Measurements from ENCODE around the gene TYROBP. TPM values are rescaled to one million over a fixed set of nuclear protein-coding genes. Genes with fewer than 3 reads are reported as not detected.
A peak's percentile ranks its signal among the peaks of the same experiment; 100 is the strongest.

The TYROBP gene
- total and polyA plus RNA-seq, 9 donors = 9.2 to 135 (median 36.7) TPM

DNA sequence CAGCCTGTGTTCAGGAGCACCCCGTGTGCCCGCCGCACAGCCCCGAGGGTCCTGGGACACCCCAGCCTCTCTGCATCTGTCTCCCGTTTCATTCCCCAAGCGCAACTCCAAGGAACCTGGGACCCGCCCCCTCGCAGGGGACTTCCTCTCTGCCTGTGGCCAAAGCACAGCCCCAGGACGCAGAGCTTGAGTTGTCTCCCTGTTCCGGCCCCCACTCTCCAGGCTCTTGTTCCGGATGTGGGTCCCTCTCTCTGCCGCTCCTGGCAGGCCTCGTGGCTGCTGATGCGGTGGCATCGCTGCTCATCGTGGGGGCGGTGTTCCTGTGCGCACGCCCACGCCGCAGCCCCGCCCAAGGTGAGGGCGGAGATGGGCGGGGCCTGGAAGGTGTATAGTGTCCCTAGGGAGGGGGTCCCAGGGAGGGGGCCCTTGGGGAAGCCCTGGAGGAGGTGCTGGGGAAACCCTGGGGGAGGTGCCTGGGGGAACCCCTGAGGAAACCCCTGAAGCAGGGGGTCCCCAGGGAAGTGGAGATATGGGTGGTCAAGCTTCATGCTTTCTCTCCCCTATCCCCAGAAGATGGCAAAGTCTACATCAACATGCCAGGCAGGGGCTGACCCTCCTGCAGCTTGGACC, 4.4 kb downstream of the TYROBP start:
- no peak for TF ChIP-seq POLR2A (IDR thresholded peaks at IDR 0.05)
- TF ChIP-seq, protein P1, sequence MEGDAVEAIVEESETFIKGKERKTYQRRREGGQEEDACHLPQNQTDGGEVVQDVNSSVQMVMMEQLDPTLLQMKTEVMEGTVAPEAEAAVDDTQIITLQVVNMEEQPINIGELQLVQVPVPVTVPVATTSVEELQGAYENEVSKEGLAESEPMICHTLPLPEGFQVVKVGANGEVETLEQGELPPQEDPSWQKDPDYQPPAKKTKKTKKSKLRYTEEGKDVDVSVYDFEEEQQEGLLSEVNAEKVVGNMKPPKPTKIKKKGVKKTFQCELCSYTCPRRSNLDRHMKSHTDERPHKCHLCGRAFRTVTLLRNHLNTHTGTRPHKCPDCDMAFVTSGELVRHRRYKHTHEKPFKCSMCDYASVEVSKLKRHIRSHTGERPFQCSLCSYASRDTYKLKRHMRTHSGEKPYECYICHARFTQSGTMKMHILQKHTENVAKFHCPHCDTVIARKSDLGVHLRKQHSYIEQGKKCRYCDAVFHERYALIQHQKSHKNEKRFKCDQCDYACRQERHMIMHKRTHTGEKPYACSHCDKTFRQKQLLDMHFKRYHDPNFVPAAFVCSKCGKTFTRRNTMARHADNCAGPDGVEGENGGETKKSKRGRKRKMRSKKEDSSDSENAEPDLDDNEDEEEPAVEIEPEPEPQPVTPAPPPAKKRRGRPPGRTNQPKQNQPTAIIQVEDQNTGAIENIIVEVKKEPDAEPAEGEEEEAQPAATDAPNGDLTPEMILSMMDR (IDR thresholded peaks at IDR 0.05) = no peak
- TF ChIP-seq EP300 (IDR thresholded peaks at IDR 0.05) = no peak
- H3K4me1 ChIP-seq (ENCODE audit: insufficient read depth) = peaks cover 6% of the 10 kb centered on the region
- no peaks in the 10 kb centered on the region for H3K27me3 ChIP-seq
- WGBS, 3 donors = 1 to 2% (median 1%) methylated on average over 24 of the region's 24 CpGs
- peak overlapping the region in 1 of 2 donors; percentile 31 for H3K27ac ChIP-seq
- intact Hi-C loops (cut with DNase I) = no loop called here
- peak; percentile 53 to 74 (median 67) for DNase-seq
- no peak overlapping the region for H3K4me3 ChIP-seq
- no peaks in the 10 kb centered on the region for H3K36me3 ChIP-seq
- no peaks in the 10 kb centered on the region for H3K9me3 ChIP-seq

DNA sequence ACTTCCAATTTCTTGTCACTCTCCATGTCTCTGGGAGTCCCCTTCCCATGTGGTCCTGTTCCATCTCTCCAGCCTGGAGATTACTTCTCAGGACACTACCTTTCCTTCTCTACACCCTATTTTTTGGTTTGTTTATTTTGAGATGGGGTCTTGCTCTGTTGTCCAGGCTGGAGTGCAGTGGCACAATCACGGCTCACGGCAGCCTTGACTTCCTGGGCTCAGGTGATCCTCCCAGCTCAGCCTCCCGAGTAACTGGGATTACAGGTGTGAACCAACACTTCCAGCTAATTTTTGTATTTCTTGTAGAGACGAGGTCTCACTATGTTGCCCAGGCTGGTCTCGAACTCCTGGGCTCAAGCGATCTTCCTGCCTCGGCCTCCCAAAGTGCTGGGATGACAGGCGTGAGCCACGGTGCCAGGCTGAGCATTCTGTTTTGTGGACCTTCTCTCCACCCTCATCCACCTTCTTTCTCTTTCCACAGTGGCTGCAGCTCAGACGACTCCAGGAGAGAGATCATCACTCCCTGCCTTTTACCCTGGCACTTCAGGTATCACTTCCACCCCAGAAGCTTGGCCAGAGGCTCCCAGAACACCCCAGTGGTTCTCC, 5.1 kb downstream of the TYROBP start:
- Histone ChIP-seq H3K9me3 (no peaks in the 10 kb centered on the region), H3K36me3 (no peaks in the 10 kb centered on the region), H3K27me3 (no peaks in the 10 kb centered on the region), H3K4me1 (ENCODE audit: insufficient read depth) (peaks cover 8% of the 10 kb centered on the region), H3K4me3 (no peak overlapping the region), H3K27ac (peak overlapping the region in 1 of 2 donors; percentile 31)
- intact Hi-C loops (cut with DNase I) = no loop called here
- 66 to 75% (median 69%) methylated on average over 10 of the region's 10 CpGs for WGBS, 3 donors
- TF ChIP-seq, protein P1 (IDR thresholded peaks at IDR 0.05) = no peak
- TF ChIP-seq EP300 (IDR thresholded peaks at IDR 0.05) (no peak), POLR2A (IDR thresholded peaks at IDR 0.05) (no peak)
- no peak for DNase-seq

GRCh38 chr19:35901854-35902661, 6.0 kb downstream of the TYROBP start, which contains the start of gene HCST:
Gene HCST, plus strand, starts transcription at chr19:35902529. Its CDS starts 65 bp downstream, at chr19:35902594.
- intact Hi-C loops (cut with DNase I) = no loop called here
- 31 to 38% (median 35%) methylated on average over 6 of the region's 6 CpGs for WGBS, 3 donors
- Histone ChIP-seq H3K27ac (peak within 1 kb of the TSS in 1 of 2 donors; percentile 31), H3K9me3 (no peaks in the 10 kb centered on the region), H3K4me3 (no peak within 1 kb of the TSS), H3K27me3 (no peaks in the 10 kb centered on the region), H3K36me3 (no peaks in the 10 kb centered on the region), H3K4me1 (ENCODE audit: insufficient read depth) (peaks cover 4% of the 10 kb centered on the region)
- TF ChIP-seq EP300 (IDR thresholded peaks at IDR 0.05) (no peak), POLR2A (IDR thresholded peaks at IDR 0.05) (no peak)
- TF ChIP-seq, protein P1 (IDR thresholded peaks at IDR 0.05) = no peak
- DNase-seq = no peak

DNA sequence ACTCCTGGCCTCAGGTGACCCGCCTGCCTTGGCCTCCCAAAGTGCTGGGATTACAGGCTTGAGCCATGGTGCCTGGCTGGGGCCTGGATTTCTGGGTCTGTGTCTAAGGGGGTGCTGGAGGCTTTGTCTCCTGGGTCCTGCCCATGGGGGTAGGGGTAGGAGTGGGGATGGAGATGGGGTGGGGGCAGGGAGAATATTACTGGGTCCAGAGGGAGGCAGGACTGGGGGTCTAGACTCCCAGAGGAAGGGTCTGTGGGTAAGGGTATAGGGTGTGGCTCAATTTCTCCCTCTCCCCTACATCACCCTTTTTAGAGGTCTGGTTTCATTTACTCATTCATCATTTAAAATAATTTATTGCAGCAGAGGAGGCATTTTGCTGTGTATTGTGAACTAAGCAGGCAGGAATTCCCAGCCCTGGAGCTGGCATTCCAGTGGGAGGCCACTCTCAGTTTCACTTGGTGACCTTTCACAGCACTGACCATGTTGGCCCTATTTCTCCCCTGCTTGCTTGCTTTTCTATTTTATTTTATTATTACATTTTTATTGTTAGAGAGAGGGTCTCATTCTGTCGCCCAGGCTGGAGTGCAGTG, 6.9 kb downstream of the TYROBP start:
- no peak for DNase-seq
- WGBS, 3 donors = 64 to 70% (median 67%) methylated on average over 2 of the region's 2 CpGs
- H3K27me3 ChIP-seq = no peaks in the 10 kb centered on the region
- TF ChIP-seq, protein P1 (IDR thresholded peaks at IDR 0.05) = no peak
- TF ChIP-seq EP300 (IDR thresholded peaks at IDR 0.05) (no peak), POLR2A (IDR thresholded peaks at IDR 0.05) (no peak)
- intact Hi-C loops (cut with DNase I) = no loop called here
- H3K4me1 ChIP-seq (ENCODE audit: insufficient read depth) = peaks cover 4% of the 10 kb centered on the region
- H3K9me3 ChIP-seq = no peaks in the 10 kb centered on the region
- H3K36me3 ChIP-seq = no peaks in the 10 kb centered on the region
- H3K27ac ChIP-seq = peak overlapping the region in 1 of 2 donors; percentile 31
- peak overlapping the region; percentile 51 for H3K4me3 ChIP-seq
